Cardiac muscle cell (in vitro differentiated cells and primary cell): ENCODE data around the gene ZNF345. TPM values are rescaled to one million over a fixed set of nuclear protein-coding genes. Genes with fewer than 3 reads are reported as not detected.

Experiments used
- DNase-seq, 2 donors: peaks; one replicate each; pipeline versions ENCODE4 v3.0.0 to v3.0.0-alpha.2; 2010 to 2017; ENCODE audit warnings: low read depth in 1 of 2, low spot score in 1 of 2
- H3K27ac ChIP-seq: fragments of 200-600 bp; sonication (generic); 2 replicates; pipeline ENCODE4 v1.5.1; 2016
- H3K27me3 ChIP-seq: fragments of 200-600 bp; sonication (generic); 2 replicates; pipeline ENCODE4 v1.6.0; 2016; ENCODE audit warnings: control low read depth
- H3K36me3 ChIP-seq: fragments of 200-600 bp; sonication (generic); 2 replicates; pipeline ENCODE4 v1.5.1; 2016; ENCODE audit warnings: control low read depth
- H3K4me1 ChIP-seq: fragments of 200-600 bp; sonication (generic); 2 replicates; pipeline ENCODE4 v1.8.1; 2017; ENCODE audit warnings: low read depth, mild to moderate bottlenecking, mixed run types
- H3K4me3 ChIP-seq: fragments of 200-600 bp; sonication (generic); 2 replicates; pipeline ENCODE4 v1.5.1; 2016; ENCODE audit warnings: mild to moderate bottlenecking
- H3K9me3 ChIP-seq: fragments of 200-600 bp; sonication (generic); 2 replicates; pipeline ENCODE4 v1.5.1; 2017; ENCODE audit warnings: low read depth, mild to moderate bottlenecking, control low read depth
- polyA plus RNA-seq: library from polyadenylated mRNA; unstranded; fragments of >200 nt; fragmentation: Nextera tagmentation; extraction: Ambion mirVana; gene quantifications from 2 replicates; pipeline ENCODE4 v1.2.1, GENCODE V29; 2016
- total RNA-seq: library from RNA; depleted of rRNA; stranded (reverse); fragments of >200 nt; gene quantifications from 2 replicates; pipeline ENCODE4 v1.2.3, GENCODE V29; 2016
- TF ChIP-seq, protein P1 (sequence below): IDR thresholded peaks from 2 replicates; pipeline ENCODE4 v1.5.1; 2012; ENCODE audit warnings: low read depth, mild to moderate bottlenecking, low read length

Gene ZNF345
- 2.3 and 2.5 TPM in 2 replicates for total RNA-seq
- 10.7 and 14.0 TPM in 2 replicates for polyA plus RNA-seq

DNA sequence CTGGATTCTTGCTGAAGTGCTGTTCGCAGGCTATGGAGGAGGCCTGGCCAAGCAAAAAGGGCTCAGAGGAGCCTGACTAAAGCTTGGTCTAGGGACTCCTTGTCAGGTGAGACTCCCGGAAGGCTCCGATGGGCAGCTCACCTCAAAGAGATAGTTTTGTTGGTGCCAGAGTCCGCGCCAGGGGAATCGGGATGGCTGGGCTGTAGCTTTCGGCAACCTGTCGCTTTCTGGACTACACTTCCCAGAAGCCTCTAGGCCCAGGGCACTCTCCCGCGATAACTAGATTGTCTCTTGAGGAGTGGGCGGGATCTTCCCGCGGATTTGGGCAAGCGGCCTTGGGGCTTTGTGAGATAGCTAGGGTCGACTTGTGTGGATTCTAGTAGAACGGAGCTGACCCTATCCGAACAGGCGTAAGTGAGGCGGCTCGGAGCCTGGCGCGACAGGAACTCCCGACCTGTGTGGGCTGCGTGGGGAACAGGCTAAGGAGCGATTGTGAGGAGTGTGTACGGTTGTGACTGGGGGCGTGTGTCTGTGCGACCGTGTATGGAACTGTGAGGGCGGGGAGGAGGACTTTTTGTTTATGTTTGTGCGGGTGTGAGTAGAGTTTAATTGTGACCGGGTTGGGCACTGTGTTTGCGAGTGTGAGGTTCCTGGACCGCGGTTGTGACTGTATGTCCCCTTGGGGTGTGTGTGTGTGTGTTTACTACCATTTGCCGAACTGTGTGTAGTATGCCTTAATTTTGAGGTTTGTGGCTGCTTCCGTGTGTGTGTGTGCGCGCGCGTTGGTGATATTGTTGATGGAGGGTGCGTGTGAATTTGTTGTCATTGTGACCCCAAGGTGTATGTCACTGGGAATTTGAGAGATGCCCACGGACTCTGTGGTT is at the start of gene ZNF345:
TSS of gene ZNF345 (plus strand) at position 318 of the 884 bp plus-strand sequence. CDS start 25,955 bp downstream, outside the sequence.
- no peaks in the 10 kb centered on the region for H3K9me3 ChIP-seq
- H3K4me3 ChIP-seq = peak within 1 kb of the TSS; percentile 46
- H3K36me3 ChIP-seq = no peaks in the 10 kb centered on the region
- no peaks in the 10 kb centered on the region for H3K27me3 ChIP-seq
- peaks cover 5% of the 10 kb centered on the region for H3K4me1 ChIP-seq
- peak within 1 kb of the TSS; percentile 81 for H3K27ac ChIP-seq
- peak; percentile 97 for DNase-seq
- TF ChIP-seq, protein P1, sequence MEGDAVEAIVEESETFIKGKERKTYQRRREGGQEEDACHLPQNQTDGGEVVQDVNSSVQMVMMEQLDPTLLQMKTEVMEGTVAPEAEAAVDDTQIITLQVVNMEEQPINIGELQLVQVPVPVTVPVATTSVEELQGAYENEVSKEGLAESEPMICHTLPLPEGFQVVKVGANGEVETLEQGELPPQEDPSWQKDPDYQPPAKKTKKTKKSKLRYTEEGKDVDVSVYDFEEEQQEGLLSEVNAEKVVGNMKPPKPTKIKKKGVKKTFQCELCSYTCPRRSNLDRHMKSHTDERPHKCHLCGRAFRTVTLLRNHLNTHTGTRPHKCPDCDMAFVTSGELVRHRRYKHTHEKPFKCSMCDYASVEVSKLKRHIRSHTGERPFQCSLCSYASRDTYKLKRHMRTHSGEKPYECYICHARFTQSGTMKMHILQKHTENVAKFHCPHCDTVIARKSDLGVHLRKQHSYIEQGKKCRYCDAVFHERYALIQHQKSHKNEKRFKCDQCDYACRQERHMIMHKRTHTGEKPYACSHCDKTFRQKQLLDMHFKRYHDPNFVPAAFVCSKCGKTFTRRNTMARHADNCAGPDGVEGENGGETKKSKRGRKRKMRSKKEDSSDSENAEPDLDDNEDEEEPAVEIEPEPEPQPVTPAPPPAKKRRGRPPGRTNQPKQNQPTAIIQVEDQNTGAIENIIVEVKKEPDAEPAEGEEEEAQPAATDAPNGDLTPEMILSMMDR = no peak

DNA sequence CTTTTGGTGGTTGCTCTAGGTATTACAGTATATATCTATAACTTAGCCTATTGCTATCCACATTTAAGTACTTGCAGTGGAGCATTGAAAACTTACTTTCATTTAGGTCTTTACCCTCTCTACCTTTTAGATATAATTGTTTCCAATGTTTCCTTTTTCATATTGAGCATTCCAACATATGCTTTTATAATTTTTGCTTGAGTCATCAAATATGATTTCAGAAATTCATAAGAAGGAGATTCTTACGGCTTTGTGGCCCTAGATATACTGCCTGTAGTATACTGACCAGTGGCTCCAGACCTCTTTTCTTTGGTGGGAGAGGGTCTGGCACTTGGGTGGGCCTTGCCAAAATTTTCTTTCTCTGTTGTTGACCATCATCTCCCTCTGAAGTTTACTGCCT is 45.3 kb upstream of the ZNF345 start:
- Histone ChIP-seq H3K27me3 (no peaks in the 10 kb centered on the region), H3K36me3 (peaks cover 3% of the 10 kb centered on the region), H3K27ac (no peak overlapping the region), H3K4me1 (no peaks in the 10 kb centered on the region), H3K4me3 (no peak overlapping the region), H3K9me3 (no peaks in the 10 kb centered on the region)
- TF ChIP-seq, protein P1 = no peak
- DNase-seq = no peak

DNA sequence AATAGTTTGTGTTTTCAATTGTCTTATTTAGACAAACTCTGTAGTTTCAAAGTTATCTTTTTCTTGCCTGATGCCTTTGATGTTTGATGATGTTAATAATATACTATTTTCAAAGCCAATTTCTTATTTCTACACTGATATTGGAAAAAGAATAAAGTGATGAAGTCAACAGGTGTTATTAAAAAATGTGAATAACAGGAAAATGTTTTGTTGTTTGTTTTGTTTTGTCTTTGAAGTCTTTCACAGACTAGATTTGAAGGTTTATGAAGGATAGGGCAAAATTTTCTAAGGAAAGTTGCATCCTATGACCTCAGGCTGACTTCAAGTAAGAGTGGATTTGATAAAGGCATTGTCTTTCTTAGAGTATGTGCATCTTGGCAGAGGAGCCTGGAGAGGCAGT is 43.6 kb upstream of the ZNF345 start:
- no peak for DNase-seq
- H3K27me3 ChIP-seq = no peaks in the 10 kb centered on the region
- H3K4me3 ChIP-seq = no peak overlapping the region
- TF ChIP-seq, protein P1 = no peak
- H3K27ac ChIP-seq = no peak overlapping the region
- H3K4me1 ChIP-seq = no peaks in the 10 kb centered on the region
- H3K36me3 ChIP-seq = peaks cover 3% of the 10 kb centered on the region
- no peaks in the 10 kb centered on the region for H3K9me3 ChIP-seq

DNA sequence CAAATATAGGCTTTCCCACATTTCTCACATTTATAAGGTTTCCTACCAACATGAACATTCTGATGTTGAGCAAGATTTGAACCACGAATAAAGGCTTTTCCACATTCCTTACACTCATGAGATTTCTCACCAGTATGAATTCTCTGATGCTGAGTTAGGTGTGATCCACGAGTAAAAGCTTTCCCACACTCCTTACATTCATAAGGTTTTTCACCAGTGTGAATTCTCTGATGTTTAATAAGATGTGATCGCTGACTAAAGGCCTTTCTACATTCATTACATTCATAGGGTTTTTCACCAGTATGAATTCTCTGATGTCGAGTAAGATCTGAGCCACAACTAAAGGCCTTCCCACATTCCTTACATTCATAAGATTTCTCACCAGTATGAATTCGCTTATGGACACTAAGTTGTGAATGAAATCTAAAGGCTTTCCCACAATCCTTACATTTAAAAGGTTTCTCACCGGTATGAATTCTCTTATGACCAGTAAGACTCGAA is 31.5 kb upstream of the ZNF345 start:
- no peak overlapping the region for H3K4me3 ChIP-seq
- no peak for DNase-seq
- peaks cover 13% of the 10 kb centered on the region for H3K9me3 ChIP-seq
- no peaks in the 10 kb centered on the region for H3K4me1 ChIP-seq
- no peak overlapping the region for H3K27ac ChIP-seq
- TF ChIP-seq, protein P1 = no peak
- no peaks in the 10 kb centered on the region for H3K27me3 ChIP-seq
- H3K36me3 ChIP-seq = peaks cover 44% of the 10 kb centered on the region

DNA sequence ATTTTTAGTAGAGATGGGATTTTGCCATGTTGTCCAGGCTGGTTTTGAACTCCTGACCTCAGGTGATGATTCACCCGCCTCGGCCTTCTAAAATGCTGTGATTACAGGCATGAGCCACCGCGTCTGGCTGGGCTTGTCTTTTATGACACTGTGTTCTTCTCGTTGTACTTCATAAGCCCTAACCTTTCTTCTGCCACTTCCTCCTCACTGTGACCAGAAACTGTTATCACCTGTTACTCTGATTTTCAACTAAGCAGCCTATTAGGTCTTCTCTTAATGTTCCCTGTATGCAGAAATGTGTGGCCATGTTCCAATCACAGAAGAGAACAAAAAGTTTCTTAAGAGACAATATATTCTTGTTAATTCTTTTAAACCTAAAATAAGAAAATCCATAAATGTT is 28.9 kb upstream of the ZNF345 start:
- Histone ChIP-seq H3K9me3 (peaks cover 8% of the 10 kb centered on the region), H3K4me1 (no peaks in the 10 kb centered on the region), H3K27ac (no peak overlapping the region), H3K4me3 (no peak overlapping the region), H3K36me3 (peaks cover 52% of the 10 kb centered on the region), H3K27me3 (no peaks in the 10 kb centered on the region)
- DNase-seq = no peak
- TF ChIP-seq, protein P1 = no peak
